ENCODE measurements around the gene BCL2. TPM values are rescaled to one million over a fixed set of nuclear protein-coding genes. Genes with fewer than 3 reads are reported as not detected.

Gene BCL2
- total RNA-seq, 1 donor from 2014 or later = 17.3 TPM

DNA sequence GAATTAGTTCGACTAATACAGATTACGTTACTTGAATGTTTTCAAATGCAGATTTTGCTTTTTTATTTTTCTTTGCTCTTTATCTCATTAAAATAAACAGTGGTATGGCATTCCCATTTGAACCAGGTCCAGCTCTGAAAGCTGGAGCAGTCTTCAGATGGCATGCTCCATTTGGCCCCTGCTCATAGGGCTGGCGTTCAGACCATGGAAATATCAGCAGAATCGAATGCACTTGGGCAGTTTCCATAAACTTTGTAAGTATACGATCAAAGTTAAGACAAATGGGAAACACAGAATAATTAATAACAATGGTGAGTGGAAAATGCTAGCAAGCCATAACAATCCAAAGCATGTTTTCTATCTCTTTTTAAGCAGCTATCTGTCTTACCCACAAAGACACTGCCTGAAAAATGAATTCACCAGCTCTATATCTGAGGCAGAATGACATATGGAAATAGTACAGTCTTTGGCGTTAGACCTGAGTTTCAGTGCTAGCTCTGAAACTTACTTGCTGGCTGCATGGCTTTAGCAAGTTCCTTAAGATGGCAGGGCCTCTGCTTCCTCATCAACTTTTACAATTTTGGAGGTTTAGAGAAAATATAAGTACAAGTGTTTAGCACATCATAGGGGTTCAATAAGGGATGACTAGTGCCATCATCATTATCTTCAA, 131.6 kb downstream of the BCL2 start:
- no peak overlapping the region for H3K4me3 ChIP-seq
- DNase-seq = no peak
- intact Hi-C loops (cut with DNase I) = no loop called here
- TF ChIP-seq, protein P1, sequence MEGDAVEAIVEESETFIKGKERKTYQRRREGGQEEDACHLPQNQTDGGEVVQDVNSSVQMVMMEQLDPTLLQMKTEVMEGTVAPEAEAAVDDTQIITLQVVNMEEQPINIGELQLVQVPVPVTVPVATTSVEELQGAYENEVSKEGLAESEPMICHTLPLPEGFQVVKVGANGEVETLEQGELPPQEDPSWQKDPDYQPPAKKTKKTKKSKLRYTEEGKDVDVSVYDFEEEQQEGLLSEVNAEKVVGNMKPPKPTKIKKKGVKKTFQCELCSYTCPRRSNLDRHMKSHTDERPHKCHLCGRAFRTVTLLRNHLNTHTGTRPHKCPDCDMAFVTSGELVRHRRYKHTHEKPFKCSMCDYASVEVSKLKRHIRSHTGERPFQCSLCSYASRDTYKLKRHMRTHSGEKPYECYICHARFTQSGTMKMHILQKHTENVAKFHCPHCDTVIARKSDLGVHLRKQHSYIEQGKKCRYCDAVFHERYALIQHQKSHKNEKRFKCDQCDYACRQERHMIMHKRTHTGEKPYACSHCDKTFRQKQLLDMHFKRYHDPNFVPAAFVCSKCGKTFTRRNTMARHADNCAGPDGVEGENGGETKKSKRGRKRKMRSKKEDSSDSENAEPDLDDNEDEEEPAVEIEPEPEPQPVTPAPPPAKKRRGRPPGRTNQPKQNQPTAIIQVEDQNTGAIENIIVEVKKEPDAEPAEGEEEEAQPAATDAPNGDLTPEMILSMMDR (IDR thresholded peaks at IDR 0.05) = no peak
- no peaks in the 10 kb centered on the region for H3K27me3 ChIP-seq
- no peaks in the 10 kb centered on the region for H3K36me3 ChIP-seq
- H3K4me1 ChIP-seq = no peaks in the 10 kb centered on the region
- no peak for ATAC-seq
- H3K9me3 ChIP-seq = no peaks in the 10 kb centered on the region
- no peak overlapping the region for H3K27ac ChIP-seq

DNA sequence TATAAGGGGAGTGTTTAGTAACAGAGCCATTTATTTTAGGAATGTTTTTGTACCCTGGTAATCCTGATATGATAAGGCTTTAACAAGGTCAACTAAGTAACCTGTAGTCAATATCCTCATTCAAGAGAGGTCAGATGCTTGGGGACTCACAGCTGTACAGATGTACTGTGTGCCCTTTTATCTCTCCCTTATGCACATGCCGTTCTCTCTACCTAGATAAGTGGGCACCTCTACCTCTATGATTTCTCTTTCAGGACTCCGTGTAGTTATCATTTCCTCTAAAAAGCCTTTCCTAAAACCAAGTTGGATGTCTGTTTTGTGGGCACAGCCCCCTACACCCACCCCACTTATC, 132.4 kb downstream of the BCL2 start:
- no peak overlapping the region for H3K4me3 ChIP-seq
- no peak for ATAC-seq
- H3K27ac ChIP-seq = no peak overlapping the region
- no peaks in the 10 kb centered on the region for H3K36me3 ChIP-seq
- H3K27me3 ChIP-seq = no peaks in the 10 kb centered on the region
- no peaks in the 10 kb centered on the region for H3K9me3 ChIP-seq
- no peaks in the 10 kb centered on the region for H3K4me1 ChIP-seq
- intact Hi-C loops (cut with DNase I) = no loop called here
- TF ChIP-seq, protein P1 (IDR thresholded peaks at IDR 0.05) = no peak
- no peak for DNase-seq

DNA sequence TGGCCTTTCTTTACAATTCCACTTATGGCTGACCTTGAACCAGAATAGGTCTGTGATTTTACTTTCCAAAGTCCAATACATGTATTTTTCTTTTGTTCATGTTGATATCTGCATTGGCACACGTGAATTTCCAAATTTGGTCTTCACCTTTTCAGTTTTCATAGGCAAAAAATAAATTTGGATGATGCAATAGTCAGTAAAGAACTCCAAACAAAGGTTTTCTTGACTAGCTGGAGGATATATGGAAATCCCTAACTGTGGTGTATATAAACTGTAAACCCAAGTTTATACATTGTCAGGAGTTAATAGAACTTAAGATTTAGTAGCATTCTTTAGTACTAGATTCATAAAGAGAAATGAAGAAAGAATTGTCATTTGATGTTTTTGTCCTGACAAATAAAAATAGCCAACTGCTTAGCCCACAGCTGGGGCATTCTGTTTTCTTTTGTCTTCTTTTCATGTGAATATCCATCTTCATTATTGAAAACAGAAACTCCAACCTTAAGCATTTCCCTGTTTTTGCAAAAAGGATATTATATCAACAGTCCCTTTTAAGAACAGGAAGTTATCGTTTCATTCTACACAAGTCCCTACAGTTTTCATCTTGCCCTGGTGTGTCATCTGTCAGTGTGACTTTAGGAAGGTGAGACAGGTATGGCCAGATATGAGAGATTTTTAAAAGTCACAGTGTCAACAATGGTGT, 132.9 kb downstream of the BCL2 start:
- no peak for DNase-seq
- Histone ChIP-seq H3K27ac (no peak overlapping the region), H3K9me3 (no peaks in the 10 kb centered on the region), H3K36me3 (no peaks in the 10 kb centered on the region), H3K4me1 (no peaks in the 10 kb centered on the region), H3K4me3 (no peak overlapping the region), H3K27me3 (no peaks in the 10 kb centered on the region)
- intact Hi-C loops (cut with DNase I) = no loop called here
- TF ChIP-seq, protein P1 (IDR thresholded peaks at IDR 0.05) = no peak
- no peak for ATAC-seq

- H3K36me3 ChIP-seq = no peaks in the 10 kb centered on the region
- intact Hi-C loops (cut with DNase I) = no loop called here
- H3K27ac ChIP-seq = no peak overlapping the region
- TF ChIP-seq, protein P1 (IDR thresholded peaks at IDR 0.05) = no peak
- no peaks in the 10 kb centered on the region for H3K4me1 ChIP-seq
- ATAC-seq (no peak), DNase-seq (no peak)
- H3K27me3 ChIP-seq = no peaks in the 10 kb centered on the region
- H3K4me3 ChIP-seq = no peak overlapping the region
- no peaks in the 10 kb centered on the region for H3K9me3 ChIP-seq
These were observed 133.6 kb downstream of the BCL2 start for GRCh38 chr18:63185984-63186383.

DNA sequence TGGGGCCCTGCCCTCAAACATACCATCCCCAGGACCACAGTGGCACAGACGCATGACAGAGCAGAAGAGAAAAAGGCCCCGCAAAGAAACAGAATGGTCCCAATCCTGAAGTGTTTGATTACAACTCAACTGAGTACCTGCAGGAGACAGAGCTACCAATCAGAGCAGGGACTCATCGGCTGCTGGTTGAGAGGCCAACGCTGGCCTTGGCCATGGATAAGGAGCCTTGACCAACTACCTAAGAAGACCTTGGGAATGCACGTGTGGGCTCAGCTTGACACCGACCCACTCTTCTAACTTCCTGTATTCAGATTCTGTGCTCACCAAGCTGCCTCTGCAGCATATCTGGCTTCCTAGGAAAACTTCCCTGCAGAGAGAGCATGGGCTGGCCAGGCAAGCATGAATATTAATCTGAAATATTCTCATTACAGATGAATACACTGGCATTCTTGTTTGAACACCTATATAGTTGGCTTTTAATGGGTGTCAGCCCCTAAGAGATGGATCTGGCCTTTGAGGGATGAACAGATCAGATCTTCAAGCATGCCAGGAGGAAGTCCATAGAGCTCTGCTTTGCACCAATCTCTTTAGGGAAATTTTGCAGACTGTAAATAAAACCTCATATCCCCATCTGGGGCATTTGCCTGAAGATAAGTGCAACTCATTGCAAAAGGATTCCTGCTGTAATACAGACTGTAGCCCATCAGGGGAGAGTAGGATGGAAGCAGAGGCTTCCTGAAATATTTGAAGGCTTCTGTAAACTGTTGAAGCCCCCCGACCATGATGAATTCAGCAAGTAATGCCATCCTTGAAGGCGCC, 135.4 kb downstream of the BCL2 start:
- Histone ChIP-seq H3K27ac (no peak overlapping the region), H3K36me3 (no peaks in the 10 kb centered on the region), H3K4me1 (no peaks in the 10 kb centered on the region), H3K4me3 (no peak overlapping the region), H3K27me3 (no peaks in the 10 kb centered on the region), H3K9me3 (no peaks in the 10 kb centered on the region)
- TF ChIP-seq, protein P1 (IDR thresholded peaks at IDR 0.05) = no peak
- intact Hi-C loops (cut with DNase I) = no loop called here
- ATAC-seq (no peak), DNase-seq (no peak)
